Body of pancreas (tissue), 4 donors: Measurements from ENCODE around the gene CAMKMT. TPM values are rescaled to one million over a fixed set of nuclear protein-coding genes. Genes with fewer than 3 reads are reported as not detected.

Experiments
- ATAC-seq: fragments of 150-250 bp; one replicate; pipeline ENCODE4 v1.9.1; 2016
- DNase-seq, 4 donors: peaks; one replicate each; pipeline ENCODE4 v3.0.0-alpha.2; 2019
- H3K27ac ChIP-seq, 4 donors: fragments of 200-600 bp; sonication (generic); 1 replicate in 3 of 4; 2 replicates in 1 of 4; pipeline versions ENCODE4 v1.5.1 to v1.6.1; 2016 to 2019; ENCODE audit warnings: mild to moderate bottlenecking in 1 of 4, mixed read lengths in 1 of 4, moderate library complexity in 1 of 4
- H3K27me3 ChIP-seq, 2 donors: fragments of 200-600 bp; sonication (generic); one replicate each; pipeline ENCODE4 v1.6.0; 2016; ENCODE audit warnings: mild to moderate bottlenecking in 1 of 2
- H3K36me3 ChIP-seq, 2 donors: fragments of 200-600 bp; sonication (generic); replicated peaks in 1 of 2; 2 replicates each; pipeline ENCODE4 v1.5.1; 2016; ENCODE audit warnings: low read depth in 2 of 2; ENCODE audit not compliant: insufficient read depth in 1 of 2
- H3K4me1 ChIP-seq: fragments of 200-600 bp; sonication (generic); one replicate; pipeline ENCODE4 v1.6.0; 2016
- H3K4me3 ChIP-seq, 2 donors: fragments of 200-600 bp; sonication (generic); 1 replicate in 1 of 2; 2 replicates in 1 of 2; pipeline ENCODE4 v1.5.1; 2016 to 2019
- H3K9me3 ChIP-seq, 3 donors: fragments of 200-600 bp; sonication (generic); 1 replicate in 2 of 3; 2 replicates in 1 of 3; pipeline ENCODE4 v1.5.1; 2016
- CTCF ChIP-seq, 7 experiments: fragments of 450-650 bp in 4 of 7; fragments of 200-600 bp in 3 of 7; sonication (generic) in 3 of 7; IDR thresholded peaks; one replicate each; pipeline ENCODE4 v1.5.1; 2016 to 2019; ENCODE audit warnings: antibody characterized with exemption in 7 of 7
- POLR2A ChIP-seq, 3 donors: fragments of 450-650 bp; IDR thresholded peaks; one replicate each; pipeline ENCODE4 v1.6.1; 2016; ENCODE audit warnings: antibody characterized with exemption in 3 of 3, mild to moderate bottlenecking in 2 of 3
- WGBS, 2 donors: methylation state at CpG; one replicate each; pipeline ENCODE4 v1.1.5; 2017; 5-methylcytosine and 5-hydroxymethylcytosine counted together
- intact Hi-C: fragments of 100-400 bp; cut with DNase I; formaldehyde crosslinking; loops from one replicate; pipeline ENCODE4 v1.15.1; 2023
- total RNA-seq, 2 donors: library from RNA; depleted of rRNA; stranded (reverse); fragments of >200 nt; gene quantifications; one replicate each; pipeline ENCODE4 v1.1.0, GENCODE V29; 2016

Gene CAMKMT
- total RNA-seq, 2 donors from 2014 or later = 18.4 to 23.4 TPM

DNA sequence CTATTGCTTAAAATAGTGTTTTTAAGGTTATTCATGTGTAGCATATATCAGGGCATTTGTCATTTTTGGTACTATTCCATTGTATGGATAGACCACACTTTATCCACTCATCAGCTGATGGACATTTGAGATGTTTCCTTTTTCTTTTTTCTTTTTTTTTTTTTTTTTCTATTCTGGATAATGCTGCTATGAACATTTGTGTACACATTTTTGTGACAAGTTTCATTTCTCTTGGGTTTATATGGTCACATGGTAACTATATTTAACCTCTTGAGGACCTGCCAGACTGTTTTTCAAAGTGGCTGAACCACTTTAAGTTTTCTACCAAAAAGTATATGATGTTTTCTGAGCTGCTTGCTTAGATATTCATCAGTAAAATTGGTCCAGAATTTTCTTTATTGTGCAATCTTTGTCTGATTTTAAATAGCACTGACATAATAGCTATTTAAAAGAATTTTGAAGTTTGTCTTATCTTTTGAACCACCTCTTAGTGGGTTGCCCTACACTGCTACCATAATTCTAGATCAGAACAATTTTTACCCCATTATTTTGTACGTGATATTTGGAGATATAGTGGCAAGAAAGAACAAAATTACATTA lies 360.4 kb downstream of the CAMKMT start:
- DNase-seq = no peak
- intact Hi-C loops = no loop called here

GRCh38 chr2:44723921-44724320 lies 362.2 kb downstream of the CAMKMT start:
- intact Hi-C loops = no loop called here
- no peak for TF ChIP-seq CTCF (IDR thresholded peaks at IDR 0.05)
- no peak for TF ChIP-seq POLR2A (IDR thresholded peaks at IDR 0.05)
- Histone ChIP-seq H3K27me3 (no peaks in the 10 kb centered on the region), H3K4me1 (no peaks in the 10 kb centered on the region), H3K27ac (no peak overlapping the region), H3K4me3 (no peak overlapping the region), H3K36me3 (no peaks in the 10 kb centered on the region), H3K9me3 (no peaks in the 10 kb centered on the region)
- WGBS, 2 donors = 88 to 94% methylated on average over 3 of the region's 3 CpGs
- DNase-seq (no peak), ATAC-seq (no peak)

More for the DNA sequence above, 360.4 kb downstream of the CAMKMT start:
- WGBS, 2 donors = 90 to 92% methylated on average over 1 of the region's 1 CpG
- Histone ChIP-seq H3K9me3 (no peaks in the 10 kb centered on the region), H3K27ac (no peak overlapping the region), H3K27me3 (no peaks in the 10 kb centered on the region), H3K36me3 (no peaks in the 10 kb centered on the region), H3K4me3 (no peak overlapping the region), H3K4me1 (no peaks in the 10 kb centered on the region)
- TF ChIP-seq POLR2A (IDR thresholded peaks at IDR 0.05) (no peak), CTCF (IDR thresholded peaks at IDR 0.05) (no peak)
- no peak for ATAC-seq

DNA sequence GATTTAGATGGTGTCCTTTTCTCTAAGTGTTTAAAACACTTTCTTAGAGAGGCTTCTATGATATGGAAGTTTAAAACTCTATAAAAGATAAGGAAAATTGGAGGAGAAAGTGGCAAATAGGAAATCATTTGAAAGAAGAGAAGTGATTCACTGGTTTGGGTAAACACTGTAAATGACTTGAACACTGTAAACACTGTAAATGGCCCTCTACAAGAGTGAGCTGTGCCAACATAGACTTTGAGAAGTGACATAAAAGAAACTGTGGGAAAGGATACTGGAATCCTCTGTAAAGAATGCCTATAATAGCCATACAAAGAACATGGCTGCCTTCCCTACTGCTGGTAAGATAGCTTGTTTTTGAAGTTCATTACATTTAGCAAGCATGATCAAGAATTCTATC lies 368.8 kb downstream of the CAMKMT start:
- H3K36me3 ChIP-seq = no peaks in the 10 kb centered on the region
- H3K27me3 ChIP-seq = no peaks in the 10 kb centered on the region
- H3K9me3 ChIP-seq = no peaks in the 10 kb centered on the region
- H3K4me3 ChIP-seq = no peak overlapping the region
- no peak for DNase-seq
- no peaks in the 10 kb centered on the region for H3K4me1 ChIP-seq
- ATAC-seq = no peak
- no peak overlapping the region for H3K27ac ChIP-seq
- TF ChIP-seq POLR2A (IDR thresholded peaks at IDR 0.05) (no peak), CTCF (IDR thresholded peaks at IDR 0.05) (no peak)
- intact Hi-C loops = no loop called here

- Histone ChIP-seq H3K9me3 (no peaks in the 10 kb centered on the region), H3K27me3 (no peaks in the 10 kb centered on the region), H3K4me3 (no peak overlapping the region), H3K27ac (no peak overlapping the region), H3K4me1 (no peaks in the 10 kb centered on the region), H3K36me3 (no peaks in the 10 kb centered on the region)
- DNase-seq = no peak
- WGBS, 2 donors = 96% methylated on average over 1 of the region's 1 CpG
- TF ChIP-seq POLR2A (IDR thresholded peaks at IDR 0.05) = no peak
- no peak for TF ChIP-seq CTCF (IDR thresholded peaks at IDR 0.05)
- no peak for ATAC-seq
- intact Hi-C loops = no loop called here
Observed at GRCh38 chr2:44731505-44731904, 369.8 kb downstream of the CAMKMT start.

- no peak for ATAC-seq
- H3K27me3 ChIP-seq = no peaks in the 10 kb centered on the region
- 94 to 95% methylated on average over 3 of the region's 3 CpGs for WGBS, 2 donors
- intact Hi-C loops = no loop called here
- no peaks in the 10 kb centered on the region for H3K36me3 ChIP-seq
- H3K9me3 ChIP-seq = no peaks in the 10 kb centered on the region
- DNase-seq = no peak
- no peak overlapping the region for H3K4me3 ChIP-seq
- H3K27ac ChIP-seq = no peak overlapping the region
- no peak for TF ChIP-seq POLR2A (IDR thresholded peaks at IDR 0.05)
- no peak for TF ChIP-seq CTCF (IDR thresholded peaks at IDR 0.05)
- no peaks in the 10 kb centered on the region for H3K4me1 ChIP-seq
Observed at GRCh38 chr2:44736270-44736942, 374.7 kb downstream of the CAMKMT start.
